ENCODE data around the gene GHITM. TPM values are rescaled to one million over a fixed set of nuclear protein-coding genes. Genes with fewer than 3 reads are reported as not detected.

The GHITM gene
- total and polyA plus RNA-seq, 2 donors (not counting 1 experiment from before 2014, with no cell fraction given) = 40.5 to 75.1 TPM

- peaks cover 24% of the 10 kb centered on the region for H3K79me2 ChIP-seq (ENCODE audit: control insufficient read depth, insufficient read depth, low read length)
- POLR2A ChIA-PET = no interaction called here
- CTCF ChIA-PET = interaction anchor here (1.1 to 2.5 kb wide), 2 partner anchors 9 to 72 kb away, joined by 3 to 15 read pairs; no protein-coding TSS in a partner anchor
- WGBS (ENCODE audit: insufficient coverage) = 16% methylated on average over 11 of the region's 12 CpGs
- H3K9ac ChIP-seq (ENCODE audit: low read length) = peak overlapping the region; percentile 99
- H3K4me1 ChIP-seq (ENCODE audit: control insufficient read depth in 2 of 2, insufficient read depth in 2 of 2, low read length in 2 of 2) = peaks cover 16 to 21% of the 10 kb centered on the region in 2 donors
- Mint-ChIP-seq H3K27me3 (no peaks in the 10 kb centered on the region), H3K9me3 (ENCODE audit: insufficient read depth) (no peaks in the 10 kb centered on the region), H3K4me3 (peak overlapping the region; percentile 96), H3K27ac (peak overlapping the region; percentile 90), H3K4me1 (peaks cover 30% of the 10 kb centered on the region)
- DNase-seq (no peak), ATAC-seq (ENCODE audit: low read depth) (no peak)
- intact Hi-C loops (cut with micrococcal nuclease) = no loop called here
- H3K4me3 ChIP-seq (ENCODE audit: control extremely low read depth in 1 of 5, extremely low read depth in 1 of 5, insufficient read depth in 1 of 5, low read depth in 2 of 5, low read length in 4 of 5) = peak overlapping the region; percentile 80 to 94 (median 85)
- H3K27me3 ChIP-seq (replicated peaks in 1 of 4; ENCODE audit: control extremely low read depth in 1 of 4, control insufficient read depth in 3 of 4, insufficient read depth in 4 of 4, low read length in 3 of 4) = no peaks in the 10 kb centered on the region
- no peaks in the 10 kb centered on the region for H4K20me1 ChIP-seq (ENCODE audit: control insufficient read depth, insufficient read depth, low read length, poor library complexity, severe bottlenecking)
- H3K36me3 ChIP-seq (replicated peaks in 1 of 2; ENCODE audit: control extremely low read depth in 1 of 2, control insufficient read depth in 1 of 2, extremely low read depth in 1 of 2, insufficient read depth in 2 of 2, low read length in 1 of 2) = peaks cover 0 to 26% of the 10 kb centered on the region in 2 experiments
- H3K9me3 ChIP-seq (ENCODE audit: control extremely low read depth in 1 of 3, control insufficient read depth in 2 of 3, insufficient read depth in 1 of 3, low read length in 2 of 3) = peaks cover 0 to 1% (median 0%) of the 10 kb centered on the region in 3 donors
- no peak for TF ChIP-seq EZH2 (IDR thresholded peaks at IDR 0.05; ENCODE audit: borderline replicate concordance, insufficient read depth, low read depth, low read length, poor library complexity, severe bottlenecking)
- TF ChIP-seq CTCF (IDR thresholded peaks at IDR 0.05) = no peak
- H2AFZ ChIP-seq (ENCODE audit: insufficient read depth, low read depth, low read length, poor library complexity, severe bottlenecking) = peak overlapping the region; percentile 72
- peak overlapping the region; percentile 82 for H3K4me2 ChIP-seq (replicated peaks; ENCODE audit: low read depth, low read length, poor library complexity, severe bottlenecking)
- H3K27ac ChIP-seq (ENCODE audit: low read length in 2 of 2) = peak overlapping the region; percentile 90 to 98
These were observed 699 bp downstream of the GHITM start for GRCh38 chr10:84140036-84140379.

- ATAC-seq (ENCODE audit: low read depth) (no peak), DNase-seq (no peak)
- Mint-ChIP-seq H3K4me1 (peaks cover 3% of the 10 kb centered on the region), H3K9me3 (ENCODE audit: insufficient read depth) (no peaks in the 10 kb centered on the region), H3K27ac (no peak overlapping the region), H3K4me3 (no peak overlapping the region), H3K27me3 (no peaks in the 10 kb centered on the region)
- no peak overlapping the region for H2AFZ ChIP-seq (ENCODE audit: insufficient read depth, low read depth, low read length, poor library complexity, severe bottlenecking)
- ChIA-PET CTCF (interaction anchor here (0.7 to 5.0 kb wide), 20 partner anchors 8 to 389 kb away, joined by 3 to 72 read pairs (median 4); partner anchors contain the start of genes CCSER2, CDHR1, GHITM and GPR15LG), POLR2A (interaction anchor here (1.1 kb wide), 1 partner anchor 17 kb away, joined by 3 read pairs; no protein-coding TSS in a partner anchor)
- H3K36me3 ChIP-seq (replicated peaks in 1 of 2; ENCODE audit: control extremely low read depth in 1 of 2, control insufficient read depth in 1 of 2, extremely low read depth in 1 of 2, insufficient read depth in 2 of 2, low read length in 1 of 2) = peaks cover 4 to 85% of the 10 kb centered on the region in 2 experiments
- no peak overlapping the region for H3K4me3 ChIP-seq (ENCODE audit: control extremely low read depth in 1 of 5, extremely low read depth in 1 of 5, insufficient read depth in 1 of 5, low read depth in 2 of 5, low read length in 4 of 5)
- H3K9me3 ChIP-seq (ENCODE audit: control extremely low read depth in 1 of 3, control insufficient read depth in 2 of 3, insufficient read depth in 1 of 3, low read length in 2 of 3) = no peaks in the 10 kb centered on the region
- no peak overlapping the region for H3K4me2 ChIP-seq (replicated peaks; ENCODE audit: low read depth, low read length, poor library complexity, severe bottlenecking)
- intact Hi-C loops (cut with micrococcal nuclease) = no loop called here
- TF ChIP-seq EZH2 (IDR thresholded peaks at IDR 0.05; ENCODE audit: borderline replicate concordance, insufficient read depth, low read depth, low read length, poor library complexity, severe bottlenecking) (no peak), CTCF (IDR thresholded peaks at IDR 0.05) (no peak)
- H3K79me2 ChIP-seq (ENCODE audit: control insufficient read depth, insufficient read depth, low read length) = no peaks in the 10 kb centered on the region
- no peak overlapping the region for H3K9ac ChIP-seq (ENCODE audit: low read length)
- H3K4me1 ChIP-seq (ENCODE audit: control insufficient read depth in 2 of 2, insufficient read depth in 2 of 2, low read length in 2 of 2) = no peaks in the 10 kb centered on the region
- no peaks in the 10 kb centered on the region for H3K27me3 ChIP-seq (replicated peaks in 1 of 4; ENCODE audit: control extremely low read depth in 1 of 4, control insufficient read depth in 3 of 4, insufficient read depth in 4 of 4, low read length in 3 of 4)
- H3K27ac ChIP-seq (ENCODE audit: low read length in 2 of 2) = peak overlapping the region in 1 of 2 donors; percentile 13
- H4K20me1 ChIP-seq (ENCODE audit: control insufficient read depth, insufficient read depth, low read length, poor library complexity, severe bottlenecking) = no peaks in the 10 kb centered on the region
These were observed 8.0 kb downstream of the GHITM start for GRCh38 chr10:84147347-84147746.
